ENCODE data around the gene YEATS2.

The YEATS2 gene

GRCh38 chr3:183837390-183837789 is 139.8 kb downstream of the YEATS2 start:
- no peak for DNase-seq (ENCODE audit: low read depth, low spot score)

GRCh38 chr3:183837894-183838293 is 140.3 kb downstream of the YEATS2 start:
- DNase-seq (ENCODE audit: low read depth, low spot score) = no peak

- no peak for DNase-seq (ENCODE audit: low read depth, low spot score)
Observed at GRCh38 chr3:183839751-183840150, 142.2 kb downstream of the YEATS2 start.

GRCh38 chr3:183844606-183845005 is 147.0 kb downstream of the YEATS2 start:
- DNase-seq (ENCODE audit: low read depth, low spot score) = no peak

GRCh38 chr3:183845090-183845489 is 147.5 kb downstream of the YEATS2 start:
- no peak for DNase-seq (ENCODE audit: low read depth, low spot score)

GRCh38 chr3:183845608-183846288 is 148.2 kb downstream of the YEATS2 start:
- DNase-seq (ENCODE audit: low read depth, low spot score) = no peak

- no peak for DNase-seq (ENCODE audit: low read depth, low spot score)
Observed at GRCh38 chr3:183854318-183855035, 156.9 kb downstream of the YEATS2 start.

GRCh38 chr3:183857863-183858262 is 160.3 kb downstream of the YEATS2 start:
- no peak for DNase-seq (ENCODE audit: low read depth, low spot score)

Data from iPS DF 19.7 (cell line).